Activated CD8-positive, alpha-beta memory T cell treated with anti-CD3 and anti-CD28 coated beads, Interleukin-2, amount 50 U/mL, for 1 hour (primary cell): ENCODE results near the gene F2RL3.
"Not testable (repeated sequence)": the region's sequence is repeated elsewhere in the genome, so short reads cannot be mapped to it uniquely, and the experiment has no call there.

Experiments
- DNase-seq: peaks from one replicate; pipeline ENCODE4 v3.0.0-alpha.2; 2020; ENCODE audit errors: extremely low read depth

The F2RL3 gene

GRCh38 chr19:16922592-16922934, 33.8 kb downstream of the F2RL3 start:
- DNase-seq, result no peak

GRCh38 chr19:16922949-16923348, 34.1 kb downstream of the F2RL3 start:
- DNase-seq, result no peak

DNA sequence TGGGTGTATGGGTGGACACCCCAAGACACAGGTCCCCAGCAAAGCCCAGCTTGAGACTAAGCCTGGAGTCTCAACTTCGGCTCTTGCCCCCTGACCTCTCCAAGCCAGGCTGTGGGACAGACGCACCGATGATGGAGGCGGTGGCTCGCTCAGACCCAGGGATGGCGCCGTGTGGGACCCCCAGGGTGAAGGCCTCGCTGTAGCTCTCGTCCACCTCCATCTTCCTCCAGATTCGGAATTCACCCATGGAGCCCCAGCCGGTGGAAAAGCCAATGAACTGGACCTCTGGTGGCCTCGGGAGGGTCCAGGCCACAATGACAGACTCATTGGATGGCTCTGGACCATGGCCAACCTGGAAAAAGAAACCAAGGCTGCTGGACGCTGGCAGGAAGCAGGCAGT, 39.1 kb downstream of the F2RL3 start:
- no peak for DNase-seq

DNA sequence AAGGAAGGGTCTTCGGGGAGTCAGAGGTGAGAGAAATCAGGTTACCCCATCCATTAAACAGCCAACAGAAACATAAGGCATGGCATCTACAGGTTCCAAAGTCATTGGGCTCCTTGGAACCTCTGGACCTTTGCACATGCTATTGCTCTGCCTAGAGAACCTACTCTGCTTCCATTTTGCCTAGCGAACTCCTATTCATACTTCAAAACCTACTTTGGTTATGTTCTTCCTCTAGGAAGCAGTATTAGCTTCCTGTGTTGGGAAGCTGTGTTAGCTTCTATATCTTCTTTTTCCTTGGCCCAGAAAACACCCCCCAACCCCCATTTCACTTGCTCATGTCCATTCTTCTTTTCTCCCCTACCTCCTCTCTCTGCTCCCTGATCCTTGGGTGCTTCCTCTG, 39.6 kb downstream of the F2RL3 start:
- no peak for DNase-seq

DNA sequence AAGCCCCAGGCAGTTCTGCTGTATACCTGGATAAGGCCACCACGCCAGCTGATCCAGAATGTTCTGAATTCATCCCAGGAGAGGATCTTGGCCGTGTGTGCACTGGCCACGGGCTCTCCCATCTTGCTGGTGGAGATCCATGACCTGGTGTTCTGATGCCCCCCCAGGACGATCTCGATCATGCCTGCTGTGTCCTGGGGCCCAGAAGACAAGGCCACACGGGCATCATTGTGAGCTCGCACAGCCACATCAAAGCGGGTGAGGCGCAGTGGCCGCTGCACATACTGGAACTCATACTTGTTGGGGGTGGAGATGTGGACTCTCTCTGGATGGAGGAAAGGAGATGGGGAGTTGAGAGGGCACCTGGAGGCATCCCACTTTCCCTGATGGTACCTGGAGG, 40.1 kb downstream of the F2RL3 start:
- DNase-seq, result no peak

- no peak for DNase-seq
Measured at GRCh38 chr19:16930753-16931152, 42.0 kb downstream of the F2RL3 start.

DNA sequence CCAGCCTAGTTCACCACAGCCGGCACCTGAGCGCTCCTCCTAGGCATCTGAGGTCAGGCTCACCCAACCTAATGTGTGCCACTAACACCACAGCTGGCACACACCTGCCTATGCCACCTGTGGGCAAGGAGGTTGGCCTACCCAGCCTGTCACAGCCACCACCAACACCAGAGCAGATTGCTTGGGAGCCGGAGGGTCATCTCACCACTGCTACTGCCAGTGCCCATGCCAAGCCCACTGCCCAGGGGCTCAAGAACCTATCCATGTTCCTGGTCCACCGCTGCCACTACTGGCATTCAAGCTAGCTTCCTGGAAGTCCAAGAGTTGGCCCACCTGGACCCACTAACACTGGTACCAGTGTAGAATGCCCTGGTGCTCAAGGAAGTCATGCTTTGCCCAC, 42.5 kb downstream of the F2RL3 start:
- no peak for DNase-seq

GRCh38 chr19:16934489-16934888, 45.7 kb downstream of the F2RL3 start:
- DNase-seq, result no peak

DNA sequence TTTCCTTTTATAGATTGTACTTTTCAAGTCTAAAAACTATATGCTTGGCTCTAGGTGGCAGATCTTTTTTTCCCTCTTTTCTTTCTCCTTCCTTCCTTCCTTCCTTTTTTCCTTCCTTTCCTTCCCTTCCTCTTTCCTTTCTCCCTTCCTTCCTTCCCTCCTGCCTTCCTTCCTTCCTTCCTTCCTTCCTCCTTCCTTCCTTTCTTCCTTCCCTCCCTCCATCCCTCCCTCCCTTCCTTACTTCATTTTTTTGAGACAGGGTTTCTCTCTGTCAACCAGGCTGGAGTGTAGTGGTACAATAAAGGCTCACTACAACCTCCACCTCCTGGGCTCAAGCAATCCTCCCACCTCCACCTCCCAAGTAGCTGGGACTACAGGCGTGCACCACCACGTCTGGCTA, 48.1 kb downstream of the F2RL3 start:
- DNase-seq, result no peak

- not testable (repeated sequence) for DNase-seq
Measured at GRCh38 chr19:16937796-16938195, 49.0 kb downstream of the F2RL3 start.

GRCh38 chr19:16938211-16938610, 49.4 kb downstream of the F2RL3 start:
- DNase-seq, result no peak

DNA sequence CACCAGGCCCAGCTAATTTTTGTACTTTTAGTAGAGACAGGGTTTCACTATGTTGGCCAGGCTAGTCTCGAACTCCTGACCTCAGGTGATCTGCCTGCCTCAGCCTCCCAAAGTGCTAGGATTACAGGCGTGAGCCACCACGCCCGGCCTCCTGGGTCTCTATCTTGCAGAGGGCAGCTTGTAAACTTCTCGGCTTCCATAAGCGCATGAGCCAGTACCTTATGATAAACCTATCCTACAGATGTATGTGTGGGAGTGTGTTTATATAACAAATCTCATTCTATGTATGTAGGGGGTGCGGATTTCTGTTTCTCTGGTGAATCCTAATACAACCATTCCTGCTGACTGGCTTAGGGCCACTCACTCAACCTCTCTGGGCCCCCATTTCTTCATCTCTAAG, 51.3 kb downstream of the F2RL3 start:
- DNase-seq, result not testable (repeated sequence)

DNA sequence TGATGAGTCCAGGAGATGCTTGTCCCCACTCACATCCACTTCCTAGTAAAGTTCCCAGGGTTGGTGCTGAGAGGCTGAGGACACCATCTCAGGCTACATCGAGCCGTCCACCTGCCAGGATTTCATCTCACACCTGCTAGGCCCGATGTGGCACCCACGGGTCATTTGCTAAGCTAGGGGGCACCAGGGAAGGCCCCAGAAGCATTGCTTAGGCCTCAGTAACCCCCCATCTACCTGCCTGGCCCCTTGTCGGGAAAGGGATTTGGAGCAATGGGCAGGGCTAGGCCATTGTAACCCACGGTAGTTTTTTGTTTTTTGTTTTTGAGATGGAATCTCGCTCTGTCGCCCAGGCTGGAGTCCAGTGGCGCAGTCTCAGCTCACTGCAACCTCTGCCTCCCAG, 51.8 kb downstream of the F2RL3 start:
- no peak for DNase-seq
